GM12892 (cell line): ENCODE results near the gene GLYATL1.
"Not testable (repeated sequence)": the region's sequence is repeated elsewhere in the genome, so short reads cannot be mapped to it uniquely, and the experiment has no call there.

Experiments used
- POLR2A ChIP-seq: IDR thresholded peaks from 2 replicates; pipeline ENCODE4 v1.6.1; 2011; ENCODE audit warnings: low read depth, low read length, control low read depth
- POLR2AphosphoS5 ChIP-seq: IDR thresholded peaks from 2 replicates; pipeline ENCODE4 v1.6.1; 2011; ENCODE audit warnings: low read depth, low read length, control low read depth
- TAF1 ChIP-seq: IDR thresholded peaks from 2 replicates; pipeline ENCODE4 v1.6.1; 2011; ENCODE audit warnings: low read depth, mild to moderate bottlenecking, control low read depth, low read length, borderline replicate concordance

DNA sequence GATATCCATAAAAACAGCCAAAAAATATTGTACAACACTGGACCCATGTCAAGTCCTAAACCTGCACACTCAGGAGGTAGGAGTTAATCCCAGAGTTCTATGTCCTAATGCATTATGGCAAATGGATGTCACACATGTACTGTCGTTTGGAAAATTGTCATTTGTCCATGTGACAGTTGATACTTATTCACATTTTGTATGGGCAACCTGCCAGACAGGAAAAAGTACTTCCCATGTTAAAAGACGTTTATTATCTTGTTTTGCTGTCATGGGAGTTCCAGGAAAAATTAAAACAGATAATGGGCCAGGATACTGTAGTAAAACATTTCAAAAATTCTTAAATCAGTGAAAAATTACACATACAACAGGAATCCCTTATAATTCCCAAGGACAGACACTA lies 62.7 kb downstream of the GLYATL1 start:
- TF ChIP-seq POLR2AphosphoS5, POLR2A, TAF1: not testable (repeated sequence)
